Loucy (cell line): ENCODE data around the gene PIPOX.

Experiments
- H2AFZ ChIP-seq: fragments of 200-600 bp; sonication (generic); 2 replicates; pipeline ENCODE4 v1.6.0; 2016; ENCODE audit warnings: antibody characterized with exemption, mild to moderate bottlenecking, low read length, moderate library complexity
- H3F3A ChIP-seq: fragments of 200-600 bp; 2 replicates; pipeline ENCODE4 v1.6.0; 2016; ENCODE audit warnings: antibody characterized with exemption, low read depth, mild to moderate bottlenecking
- H3K27me3 ChIP-seq: fragments of 200-600 bp; sonication (generic); 2 replicates; pipeline ENCODE4 v1.6.1; 2014; ENCODE audit warnings: low read length, mild to moderate bottlenecking; ENCODE audit not compliant: insufficient read depth, poor library complexity, severe bottlenecking
- H3K36me3 ChIP-seq: fragments of 200-600 bp; sonication (generic); 2 replicates; pipeline ENCODE4 v1.6.1; 2016; ENCODE audit warnings: low read length; ENCODE audit not compliant: insufficient read depth
- H3K4me1 ChIP-seq: fragments of 200-600 bp; sonication (generic); 2 replicates; pipeline ENCODE4 v1.5.1; 2014; ENCODE audit warnings: low read length, mild to moderate bottlenecking; ENCODE audit not compliant: insufficient read depth, poor library complexity, severe bottlenecking
- H3K4me2 ChIP-seq: fragments of 200-600 bp; sonication (generic); 2 replicates; pipeline ENCODE4 v1.6.0; 2014; ENCODE audit warnings: antibody characterized with exemption, low read length, low read depth, mild to moderate bottlenecking; ENCODE audit not compliant: poor library complexity, severe bottlenecking
- H3K4me3 ChIP-seq: fragments of 200-600 bp; sonication (generic); 2 replicates; pipeline ENCODE4 v1.5.1; 2014; ENCODE audit warnings: low read length, mild to moderate bottlenecking, mixed read lengths; ENCODE audit not compliant: poor library complexity, severe bottlenecking
- H3K79me2 ChIP-seq: fragments of 200-600 bp; sonication (generic); 2 replicates; pipeline ENCODE4 v1.6.1; 2014; ENCODE audit warnings: low read length; ENCODE audit not compliant: insufficient read depth
- H3K9ac ChIP-seq: fragments of 200-600 bp; sonication (generic); 2 replicates; pipeline ENCODE4 v1.6.0; 2014; ENCODE audit warnings: mild to moderate bottlenecking, low read depth, low read length, moderate library complexity; ENCODE audit not compliant: poor library complexity, severe bottlenecking
- H3K9me2 ChIP-seq: fragments of 200-600 bp; sonication (generic); replicated peaks from 2 replicates; pipeline ENCODE4 v1.6.1; 2016; ENCODE audit warnings: low read depth, low read length, mixed read lengths
- H3K9me3 ChIP-seq: fragments of 200-600 bp; sonication (generic); 2 replicates; pipeline ENCODE4 v1.6.1; 2014; ENCODE audit warnings: mild to moderate bottlenecking, antibody characterized with exemption, low read length, low read depth; ENCODE audit not compliant: insufficient read depth
- H4K20me1 ChIP-seq: fragments of 200-600 bp; sonication (generic); 2 replicates; pipeline ENCODE4 v1.6.0; 2014; ENCODE audit warnings: antibody characterized with exemption, low read length, mild to moderate bottlenecking; ENCODE audit not compliant: insufficient read depth, poor library complexity, severe bottlenecking
- CTCF ChIP-seq: fragments of 200-600 bp; sonication (generic); conservative IDR thresholded peaks from 2 replicates; pipeline ENCODE4 v1.5.1; 2014; ENCODE audit warnings: mild to moderate bottlenecking, antibody characterized with exemption, low read length
- EZH2phosphoT487 ChIP-seq: fragments of 200-600 bp; IDR thresholded peaks from 2 replicates; pipeline ENCODE4 v1.6.1; 2018; ENCODE audit warnings: antibody characterized with exemption, mild to moderate bottlenecking, moderate library complexity, borderline replicate concordance

PIPOX gene

GRCh38 chr17:29002811-29003210 lies 40.1 kb upstream of the PIPOX start:
- H3K9ac ChIP-seq, result no peak overlapping the region
- H2AFZ ChIP-seq, result no peak overlapping the region
- no peak overlapping the region for H3K4me2 ChIP-seq
- no peaks in the 10 kb centered on the region for H3K4me1 ChIP-seq
- no peaks in the 10 kb centered on the region for H3K9me3 ChIP-seq
- no peaks in the 10 kb centered on the region for H3K27me3 ChIP-seq
- H3K9me2 ChIP-seq, result no peaks in the 10 kb centered on the region
- H3F3A ChIP-seq, result no peaks in the 10 kb centered on the region
- H3K4me3 ChIP-seq, result no peak overlapping the region
- no peaks in the 10 kb centered on the region for H3K36me3 ChIP-seq
- H4K20me1 ChIP-seq, result no peaks in the 10 kb centered on the region
- H3K79me2 ChIP-seq, result no peaks in the 10 kb centered on the region
- TF ChIP-seq CTCF (no peak), EZH2phosphoT487 (no peak)

- Histone ChIP-seq H2AFZ (no peak overlapping the region), H4K20me1 (no peaks in the 10 kb centered on the region), H3K9me2 (no peaks in the 10 kb centered on the region), H3F3A (no peaks in the 10 kb centered on the region), H3K27me3 (no peaks in the 10 kb centered on the region), H3K79me2 (no peaks in the 10 kb centered on the region), H3K9me3 (no peaks in the 10 kb centered on the region), H3K4me3 (no peak overlapping the region), H3K36me3 (no peaks in the 10 kb centered on the region), H3K4me1 (no peaks in the 10 kb centered on the region), H3K9ac (no peak overlapping the region), H3K4me2 (no peak overlapping the region)
- TF ChIP-seq EZH2phosphoT487 (no peak), CTCF (no peak)
These were observed 39.7 kb upstream of the PIPOX start for GRCh38 chr17:29003289-29003688.

- Histone ChIP-seq H2AFZ (no peak overlapping the region), H3K9me3 (no peaks in the 10 kb centered on the region), H3K4me1 (no peaks in the 10 kb centered on the region), H3K27me3 (no peaks in the 10 kb centered on the region), H3K79me2 (no peaks in the 10 kb centered on the region), H3K36me3 (no peaks in the 10 kb centered on the region), H3K4me2 (no peak overlapping the region), H4K20me1 (no peaks in the 10 kb centered on the region), H3K9me2 (no peaks in the 10 kb centered on the region), H3F3A (no peaks in the 10 kb centered on the region), H3K9ac (no peak overlapping the region), H3K4me3 (no peak overlapping the region)
- no peak for TF ChIP-seq EZH2phosphoT487
- no peak for TF ChIP-seq CTCF
These were observed 38.8 kb upstream of the PIPOX start for GRCh38 chr17:29004081-29004692.
